Natural killer cell (primary cell): ENCODE results near the gene CCDC9B. TPM values are rescaled to one million over a fixed set of nuclear protein-coding genes. Genes with fewer than 3 reads are reported as not detected.

Experiments used
- ATAC-seq, 3 donors: fragments of 150-1000 bp in 2 of 3; fragments of 200-7000 bp in 1 of 3; cut with Tn5 transposase; 1 replicate in 1 of 3; 2 replicates in 2 of 3; pipeline ENCODE4 v1.10.0; 2021; ENCODE audit warnings: mild to moderate bottlenecking in 2 of 3, moderate library complexity in 2 of 3
- DNase-seq, 2 donors: peaks; one replicate each; pipeline versions ENCODE4 v3.0.0 to v3.0.0-alpha.2; 2013 to 2021; ENCODE audit warnings: mixed read lengths in 1 of 2
- H3K27ac ChIP-seq: one replicate; pipeline ENCODE4 v1.5.1; 2013; ENCODE audit warnings: mild to moderate bottlenecking, low read length
- H3K27me3 ChIP-seq: one replicate; pipeline ENCODE4 v1.6.1; 2013; ENCODE audit warnings: low read length; ENCODE audit not compliant: control insufficient read depth, insufficient read depth
- H3K36me3 ChIP-seq: one replicate; pipeline ENCODE4 v1.6.1; 2013; ENCODE audit warnings: low read length; ENCODE audit not compliant: control insufficient read depth, insufficient read depth
- H3K4me1 ChIP-seq: one replicate; pipeline ENCODE4 v1.6.1; 2013; ENCODE audit warnings: low read length; ENCODE audit not compliant: control insufficient read depth, insufficient read depth
- H3K4me3 ChIP-seq: one replicate; pipeline ENCODE4 v1.5.1; 2013; ENCODE audit warnings: low read length
- H3K9me3 ChIP-seq: one replicate; pipeline ENCODE4 v1.6.1; 2013; ENCODE audit warnings: low read length; ENCODE audit not compliant: control insufficient read depth, insufficient read depth
- H3K27ac Mint-ChIP-seq, 2 donors: one replicate each; pipeline ENCODE4 v1.8.0; 2022; ENCODE audit warnings: mild to moderate bottlenecking in 2 of 2, mixed read lengths in 2 of 2, moderate library complexity in 1 of 2
- H3K27me3 Mint-ChIP-seq, 2 donors: one replicate each; pipeline ENCODE4 v1.8.0; 2022; ENCODE audit warnings: low read depth in 2 of 2, mixed read lengths in 2 of 2
- H3K36me3 Mint-ChIP-seq: one replicate; pipeline ENCODE4 v1.8.0; 2022; ENCODE audit warnings: mixed read lengths
- H3K4me1 Mint-ChIP-seq, 2 donors: one replicate each; pipeline ENCODE4 v1.8.0; 2022; ENCODE audit warnings: mixed read lengths in 2 of 2
- H3K4me3 Mint-ChIP-seq: one replicate; pipeline ENCODE4 v1.8.0; 2022; ENCODE audit warnings: mild to moderate bottlenecking, moderate library complexity, mixed read lengths
- H3K9me3 Mint-ChIP-seq, 2 donors: one replicate each; pipeline ENCODE4 v1.8.0; 2022; ENCODE audit warnings: mixed read lengths in 2 of 2
- WGBS: methylation state at CpG from one replicate; pipeline ENCODE4 v1.1.7; 2013; ENCODE audit warnings: missing lambda C conversion rate; ENCODE audit not compliant: insufficient coverage; 5-methylcytosine and 5-hydroxymethylcytosine counted together
- intact Hi-C: fragments of 100-400 bp; cut with micrococcal nuclease; formaldehyde crosslinking; loops from one replicate; pipeline ENCODE4 v1.14.2; 2022
- total RNA-seq, 4 donors: library from RNA; stranded (reverse); fragments of 120-200 nt in 1 of 4; gene quantifications; one replicate each; pipeline versions ENCODE4 v1.2.3 to v1.2.4, GENCODE V29; 2013 to 2022
- TF ChIP-seq, protein P1 (sequence below): fragments of 200-600 bp; IDR thresholded peaks from one replicate; pipeline ENCODE4 v1.8.0; 2022; ENCODE audit warnings: antibody characterized with exemption

The CCDC9B gene
- total RNA-seq, 3 donors from 2014 or later (not counting 1 experiment from before 2014, with no cell fraction given): 4.4 to 5.3 (median 4.7) TPM

DNA sequence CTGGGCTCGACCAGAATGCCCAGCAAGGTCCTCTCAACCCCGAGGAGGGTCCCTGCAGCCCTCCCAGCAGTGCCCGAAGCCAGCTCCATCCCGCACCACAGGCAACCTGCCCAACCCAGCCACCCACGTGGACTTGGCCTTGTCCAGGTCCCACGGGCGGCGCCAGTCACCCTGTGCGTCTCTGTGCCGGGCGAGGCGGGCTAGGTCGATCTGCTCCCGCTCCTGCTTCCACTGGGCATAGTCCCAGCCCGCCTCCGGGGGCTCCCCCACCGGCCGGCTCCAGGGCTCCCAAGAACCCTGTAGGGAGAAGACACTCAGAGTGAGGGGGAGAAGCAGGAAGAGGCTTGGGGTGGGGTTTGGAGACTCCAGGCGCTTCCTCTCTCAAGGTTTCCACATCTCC, 3.1 kb downstream of the CCDC9B start:
- peak in 1 of 3 donors; percentile 3 for ATAC-seq
- no peak overlapping the region for H3K4me3 Mint-ChIP-seq
- H3K4me1 ChIP-seq: peaks cover 40% of the 10 kb centered on the region
- no peak overlapping the region for H3K27ac Mint-ChIP-seq
- no peak for DNase-seq
- H3K9me3 ChIP-seq: no peaks in the 10 kb centered on the region
- 85% methylated on average over 19 of the region's 19 CpGs for WGBS
- no peaks in the 10 kb centered on the region for H3K27me3 ChIP-seq
- no peaks in the 10 kb centered on the region for H3K9me3 Mint-ChIP-seq
- TF ChIP-seq, protein P1, sequence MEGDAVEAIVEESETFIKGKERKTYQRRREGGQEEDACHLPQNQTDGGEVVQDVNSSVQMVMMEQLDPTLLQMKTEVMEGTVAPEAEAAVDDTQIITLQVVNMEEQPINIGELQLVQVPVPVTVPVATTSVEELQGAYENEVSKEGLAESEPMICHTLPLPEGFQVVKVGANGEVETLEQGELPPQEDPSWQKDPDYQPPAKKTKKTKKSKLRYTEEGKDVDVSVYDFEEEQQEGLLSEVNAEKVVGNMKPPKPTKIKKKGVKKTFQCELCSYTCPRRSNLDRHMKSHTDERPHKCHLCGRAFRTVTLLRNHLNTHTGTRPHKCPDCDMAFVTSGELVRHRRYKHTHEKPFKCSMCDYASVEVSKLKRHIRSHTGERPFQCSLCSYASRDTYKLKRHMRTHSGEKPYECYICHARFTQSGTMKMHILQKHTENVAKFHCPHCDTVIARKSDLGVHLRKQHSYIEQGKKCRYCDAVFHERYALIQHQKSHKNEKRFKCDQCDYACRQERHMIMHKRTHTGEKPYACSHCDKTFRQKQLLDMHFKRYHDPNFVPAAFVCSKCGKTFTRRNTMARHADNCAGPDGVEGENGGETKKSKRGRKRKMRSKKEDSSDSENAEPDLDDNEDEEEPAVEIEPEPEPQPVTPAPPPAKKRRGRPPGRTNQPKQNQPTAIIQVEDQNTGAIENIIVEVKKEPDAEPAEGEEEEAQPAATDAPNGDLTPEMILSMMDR: no peak
- H3K27me3 Mint-ChIP-seq: peaks cover 0 to 2% of the 10 kb centered on the region in 2 donors
- H3K4me1 Mint-ChIP-seq: peaks cover 0 to 24% of the 10 kb centered on the region in 2 donors
- H3K4me3 ChIP-seq: no peak overlapping the region
- H3K27ac ChIP-seq: no peak overlapping the region
- H3K36me3 ChIP-seq: no peaks in the 10 kb centered on the region
- no peaks in the 10 kb centered on the region for H3K36me3 Mint-ChIP-seq
- intact Hi-C loops: loop anchor here (10.0 kb wide), 1 partner anchor 123 kb away; no protein-coding TSS in a partner anchor

DNA sequence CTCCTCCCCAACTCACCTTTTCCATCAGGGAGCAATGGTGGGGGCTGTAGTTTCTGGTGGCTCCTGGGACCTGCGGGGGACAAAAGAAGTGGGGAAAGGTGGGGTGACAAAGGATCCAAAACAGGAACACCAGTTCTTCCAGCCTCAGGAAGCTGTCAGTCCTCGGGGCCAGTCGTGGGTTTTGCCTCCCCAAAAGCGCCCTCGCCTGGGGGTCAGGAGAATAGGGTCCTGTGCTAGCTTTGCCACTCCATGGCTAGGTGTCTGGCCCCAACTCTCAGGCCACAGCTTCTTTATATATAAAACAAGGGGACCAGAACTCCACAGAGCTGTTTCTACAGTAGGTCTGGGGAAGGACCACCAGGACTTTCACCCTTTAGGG, 4.0 kb downstream of the CCDC9B start:
- no peaks in the 10 kb centered on the region for H3K36me3 Mint-ChIP-seq
- Histone ChIP-seq H3K36me3 (no peaks in the 10 kb centered on the region), H3K4me1 (peaks cover 48% of the 10 kb centered on the region), H3K9me3 (no peaks in the 10 kb centered on the region), H3K27me3 (no peaks in the 10 kb centered on the region), H3K4me3 (no peak overlapping the region), H3K27ac (no peak overlapping the region)
- H3K4me3 Mint-ChIP-seq: no peak overlapping the region
- peaks cover 0 to 24% of the 10 kb centered on the region in 2 donors for H3K4me1 Mint-ChIP-seq
- 20% methylated on average over 5 of the region's 5 CpGs for WGBS
- intact Hi-C loops: loop anchor here (10.0 kb wide), 1 partner anchor 122 kb away; no protein-coding TSS in a partner anchor
- DNase-seq: peak in 1 of 2 donors; percentile 44
- H3K27ac Mint-ChIP-seq: no peak overlapping the region
- H3K27me3 Mint-ChIP-seq: peaks cover 0 to 2% of the 10 kb centered on the region in 2 donors
- TF ChIP-seq, protein P1: no peak
- ATAC-seq: no peak
- H3K9me3 Mint-ChIP-seq: no peaks in the 10 kb centered on the region

DNA sequence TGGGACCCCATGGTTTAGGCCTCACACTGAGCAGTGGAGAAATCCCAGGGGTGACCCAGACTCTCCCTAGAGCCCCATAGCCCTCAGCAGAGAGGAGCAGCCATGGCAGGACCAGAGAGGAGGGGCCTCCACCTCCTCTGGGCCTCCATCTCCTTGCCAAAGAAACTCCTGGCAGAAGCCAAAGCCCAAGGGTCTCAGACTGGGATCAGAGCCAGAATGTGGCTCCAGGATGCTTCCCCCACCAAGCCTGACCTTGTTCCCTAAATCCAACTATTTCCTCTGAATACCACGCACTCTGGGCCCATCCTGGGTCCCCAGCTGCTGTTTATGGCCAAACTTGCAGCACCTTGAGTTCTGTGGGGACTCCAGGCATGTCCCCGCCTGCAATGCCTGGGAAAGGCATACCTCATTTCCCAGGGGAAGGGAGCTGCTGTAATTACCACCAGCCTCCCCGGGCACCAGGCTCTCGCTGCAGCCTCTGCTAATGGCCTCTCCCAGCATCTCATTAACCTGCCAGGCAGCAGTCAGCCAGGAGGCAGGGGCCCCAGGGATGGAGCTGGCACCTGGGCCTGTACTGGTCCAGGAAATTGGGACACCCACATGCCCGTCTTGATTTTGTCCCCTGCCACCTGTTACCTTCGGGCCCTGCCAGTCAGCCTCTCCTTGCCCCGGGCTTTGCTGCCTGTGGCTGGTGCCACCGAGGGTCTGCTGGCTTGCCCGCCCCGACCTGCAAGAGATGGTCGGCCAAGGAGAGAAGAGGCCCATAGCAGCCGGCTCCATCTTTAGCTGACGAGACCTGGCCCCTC, 4.6 kb downstream of the CCDC9B start:
- intact Hi-C loops: loop anchor here (10.0 kb wide), 1 partner anchor 121 kb away; no protein-coding TSS in a partner anchor
- Mint-ChIP-seq H3K4me3 (no peak overlapping the region), H3K27me3 (peaks cover 0 to 2% of the 10 kb centered on the region in 2 donors), H3K9me3 (no peaks in the 10 kb centered on the region), H3K27ac (no peak overlapping the region), H3K36me3 (no peaks in the 10 kb centered on the region), H3K4me1 (peaks cover 0 to 24% of the 10 kb centered on the region in 2 donors)
- Histone ChIP-seq H3K9me3 (no peaks in the 10 kb centered on the region), H3K27me3 (no peaks in the 10 kb centered on the region), H3K27ac (no peak overlapping the region), H3K4me3 (no peak overlapping the region), H3K36me3 (no peaks in the 10 kb centered on the region), H3K4me1 (peaks cover 50% of the 10 kb centered on the region)
- WGBS: 73% methylated on average over 10 of the region's 13 CpGs
- DNase-seq (no peak), ATAC-seq (no peak)
- TF ChIP-seq, protein P1: no peak
